A549 (cell line): Measurements from ENCODE around the gene HLF.

Source experiments
- CTCF ChIP-seq: fragments of >200 bp; sonication (Bioruptor Twin); formaldehyde crosslinking; IDR thresholded peaks from 3 replicates; pipeline ENCODE4 v1.5.1; 2016
- GATA3 ChIP-seq: IDR thresholded peaks from 2 replicates; pipeline ENCODE4 v1.6.1; 2012; ENCODE audit warnings: borderline replicate concordance
- JUN ChIP-seq, 2 experiments: fragments of >200 bp; sonication (Bioruptor Twin); formaldehyde crosslinking; IDR thresholded peaks; 2 replicates in 1 of 2; 3 replicates in 1 of 2; pipeline ENCODE4 v1.6.1; 2016 to 2017
- NR3C1 ChIP-seq: fragments of >200 bp; sonication (Bioruptor Twin); formaldehyde crosslinking; IDR thresholded peaks from 3 replicates; pipeline ENCODE4 v1.6.1; 2017
- PBX3 ChIP-seq: IDR thresholded peaks from 2 replicates; pipeline ENCODE4 v1.6.1; 2012
- USF2 ChIP-seq: fragments of 450-650 bp; IDR thresholded peaks from 2 replicates; pipeline ENCODE4 v1.6.1; 2014; ENCODE audit warnings: antibody characterized with exemption

DNA sequence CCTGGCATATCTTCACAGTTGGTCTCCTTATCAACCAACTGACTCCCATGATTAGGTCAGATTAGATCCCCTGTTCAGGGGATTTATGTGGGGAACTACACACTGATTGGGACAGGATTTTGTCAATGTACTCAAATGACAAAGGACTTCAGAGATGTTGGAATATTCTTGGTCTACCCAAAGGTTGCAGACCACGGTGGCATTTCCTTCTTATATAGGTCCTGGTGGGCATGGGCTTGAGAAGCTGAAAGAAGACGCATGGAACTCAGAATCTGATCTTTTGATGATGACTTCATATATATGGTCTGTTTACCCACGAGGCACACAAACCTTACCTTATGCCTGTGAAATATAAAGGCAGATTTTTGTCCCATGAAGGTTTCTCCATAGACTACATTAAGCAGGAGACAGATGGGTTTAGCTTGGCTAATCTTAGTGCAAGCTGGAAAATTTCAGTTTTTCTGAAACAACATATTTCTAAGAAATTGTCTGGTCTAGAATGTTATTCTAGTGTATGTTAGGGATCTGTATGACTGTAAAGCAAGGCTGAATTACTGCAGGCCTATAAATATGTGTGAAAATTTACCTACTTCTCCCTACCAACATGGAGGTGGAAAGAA is 33.5 kb downstream of the HLF start:
- TF ChIP-seq PBX3 (no peak), CTCF (no peak), NR3C1 (no peak), USF2 (no peak), GATA3 (no peak), JUN (IDR thresholded peaks at IDR 0.05) (no peak)
